Rectal smooth muscle tissue (tissue), 1 donor: ENCODE data around the gene CDH13.

Experiments
- H3K27ac ChIP-seq: one replicate; pipeline ENCODE4 v1.7.0; 2013; ENCODE audit warnings: low read depth, low read length, inconsistent platforms
- H3K27me3 ChIP-seq: one replicate; pipeline ENCODE4 v1.7.0; 2013; ENCODE audit warnings: low read length; ENCODE audit not compliant: control insufficient read depth, insufficient read depth
- H3K36me3 ChIP-seq: one replicate; pipeline ENCODE4 v1.7.0; 2013; ENCODE audit warnings: low read length; ENCODE audit not compliant: control insufficient read depth, insufficient read depth
- H3K4me1 ChIP-seq: one replicate; pipeline ENCODE4 v1.7.0; 2013; ENCODE audit warnings: low read length; ENCODE audit not compliant: control insufficient read depth, insufficient read depth
- H3K4me3 ChIP-seq: one replicate; pipeline ENCODE4 v1.7.0; 2013; ENCODE audit warnings: low read length
- H3K9ac ChIP-seq: one replicate; pipeline ENCODE4 v1.7.0; 2013; ENCODE audit warnings: low read length

Gene CDH13

GRCh38 chr16:83721676-83722075 is 1094.9 kb downstream of the CDH13 start:
- H3K36me3 ChIP-seq, result no peaks in the 10 kb centered on the region
- no peaks in the 10 kb centered on the region for H3K4me1 ChIP-seq
- no peaks in the 10 kb centered on the region for H3K27me3 ChIP-seq
- H3K4me3 ChIP-seq, result no peak overlapping the region
- H3K27ac ChIP-seq, result no peak overlapping the region
- no peak overlapping the region for H3K9ac ChIP-seq

- no peak overlapping the region for H3K27ac ChIP-seq
- no peaks in the 10 kb centered on the region for H3K36me3 ChIP-seq
- no peak overlapping the region for H3K4me3 ChIP-seq
- H3K27me3 ChIP-seq, result no peaks in the 10 kb centered on the region
- no peaks in the 10 kb centered on the region for H3K4me1 ChIP-seq
- H3K9ac ChIP-seq, result no peak overlapping the region
Observed at GRCh38 chr16:83722456-83723183, 1095.9 kb downstream of the CDH13 start.

GRCh38 chr16:83723244-83723643 is 1096.5 kb downstream of the CDH13 start:
- no peaks in the 10 kb centered on the region for H3K36me3 ChIP-seq
- no peak overlapping the region for H3K27ac ChIP-seq

GRCh38 chr16:83723901-83724300 is 1097.1 kb downstream of the CDH13 start:
- H3K4me3 ChIP-seq, result no peak overlapping the region
- no peaks in the 10 kb centered on the region for H3K27me3 ChIP-seq
- H3K9ac ChIP-seq, result no peak overlapping the region
- H3K4me1 ChIP-seq, result no peaks in the 10 kb centered on the region
- no peaks in the 10 kb centered on the region for H3K36me3 ChIP-seq
- H3K27ac ChIP-seq, result no peak overlapping the region

More at GRCh38 chr16:83723244-83723643, 1096.5 kb downstream of the CDH13 start:
- H3K9ac ChIP-seq, result no peak overlapping the region
- no peaks in the 10 kb centered on the region for H3K4me1 ChIP-seq
- H3K27me3 ChIP-seq, result no peaks in the 10 kb centered on the region
- no peak overlapping the region for H3K4me3 ChIP-seq

- H3K9ac ChIP-seq, result no peak overlapping the region
- H3K27me3 ChIP-seq, result no peaks in the 10 kb centered on the region
- H3K27ac ChIP-seq, result no peak overlapping the region
- no peaks in the 10 kb centered on the region for H3K4me1 ChIP-seq
- H3K4me3 ChIP-seq, result no peak overlapping the region
- no peaks in the 10 kb centered on the region for H3K36me3 ChIP-seq
Observed at GRCh38 chr16:83724585-83724984, 1097.8 kb downstream of the CDH13 start.

- H3K27ac ChIP-seq, result no peak overlapping the region
- no peaks in the 10 kb centered on the region for H3K27me3 ChIP-seq
- H3K36me3 ChIP-seq, result no peaks in the 10 kb centered on the region
- H3K4me1 ChIP-seq, result no peaks in the 10 kb centered on the region
- H3K9ac ChIP-seq, result no peak overlapping the region
- H3K4me3 ChIP-seq, result no peak overlapping the region
Observed at GRCh38 chr16:83725313-83725712, 1098.5 kb downstream of the CDH13 start.

- Histone ChIP-seq H3K4me1 (no peaks in the 10 kb centered on the region), H3K9ac (no peak overlapping the region), H3K27me3 (no peaks in the 10 kb centered on the region), H3K36me3 (no peaks in the 10 kb centered on the region), H3K4me3 (no peak overlapping the region), H3K27ac (no peak overlapping the region)
Observed at GRCh38 chr16:83727018-83727417, 1100.2 kb downstream of the CDH13 start.

- no peak overlapping the region for H3K9ac ChIP-seq
- H3K36me3 ChIP-seq, result no peaks in the 10 kb centered on the region
- no peak overlapping the region for H3K27ac ChIP-seq
- no peaks in the 10 kb centered on the region for H3K27me3 ChIP-seq
- no peak overlapping the region for H3K4me3 ChIP-seq
- H3K4me1 ChIP-seq, result no peaks in the 10 kb centered on the region
Observed at GRCh38 chr16:83727751-83728352, 1101.1 kb downstream of the CDH13 start.

GRCh38 chr16:83728492-83728891 is 1101.7 kb downstream of the CDH13 start:
- Histone ChIP-seq H3K36me3 (no peaks in the 10 kb centered on the region), H3K9ac (no peak overlapping the region), H3K27ac (no peak overlapping the region), H3K4me3 (no peak overlapping the region), H3K27me3 (no peaks in the 10 kb centered on the region), H3K4me1 (no peaks in the 10 kb centered on the region)

- Histone ChIP-seq H3K27ac (no peak overlapping the region), H3K27me3 (no peaks in the 10 kb centered on the region), H3K4me1 (no peaks in the 10 kb centered on the region), H3K9ac (no peak overlapping the region), H3K4me3 (no peak overlapping the region), H3K36me3 (no peaks in the 10 kb centered on the region)
Observed at GRCh38 chr16:83730812-83731211, 1104.0 kb downstream of the CDH13 start.

GRCh38 chr16:83732536-83732935 is 1105.8 kb downstream of the CDH13 start:
- no peak overlapping the region for H3K9ac ChIP-seq
- no peaks in the 10 kb centered on the region for H3K36me3 ChIP-seq
- no peaks in the 10 kb centered on the region for H3K27me3 ChIP-seq
- H3K4me3 ChIP-seq, result no peak overlapping the region
- H3K27ac ChIP-seq, result no peak overlapping the region
- H3K4me1 ChIP-seq, result no peaks in the 10 kb centered on the region

GRCh38 chr16:83733301-83733700 is 1106.5 kb downstream of the CDH13 start:
- H3K27me3 ChIP-seq, result no peaks in the 10 kb centered on the region
- H3K27ac ChIP-seq, result no peak overlapping the region
- H3K4me3 ChIP-seq, result no peak overlapping the region
- no peaks in the 10 kb centered on the region for H3K36me3 ChIP-seq
- H3K4me1 ChIP-seq, result no peaks in the 10 kb centered on the region
- no peak overlapping the region for H3K9ac ChIP-seq

GRCh38 chr16:83734136-83734535 is 1107.4 kb downstream of the CDH13 start:
- H3K27me3 ChIP-seq, result no peaks in the 10 kb centered on the region
- no peaks in the 10 kb centered on the region for H3K36me3 ChIP-seq
- no peak overlapping the region for H3K4me3 ChIP-seq
- H3K9ac ChIP-seq, result no peak overlapping the region
- no peaks in the 10 kb centered on the region for H3K4me1 ChIP-seq
- no peak overlapping the region for H3K27ac ChIP-seq
